Measurements from ENCODE around the gene UBE2L3.
"Not testable (repeated sequence)": the region's sequence is repeated elsewhere in the genome, so short reads cannot be mapped to it uniquely, and the experiment has no call there.

The UBE2L3 gene

DNA sequence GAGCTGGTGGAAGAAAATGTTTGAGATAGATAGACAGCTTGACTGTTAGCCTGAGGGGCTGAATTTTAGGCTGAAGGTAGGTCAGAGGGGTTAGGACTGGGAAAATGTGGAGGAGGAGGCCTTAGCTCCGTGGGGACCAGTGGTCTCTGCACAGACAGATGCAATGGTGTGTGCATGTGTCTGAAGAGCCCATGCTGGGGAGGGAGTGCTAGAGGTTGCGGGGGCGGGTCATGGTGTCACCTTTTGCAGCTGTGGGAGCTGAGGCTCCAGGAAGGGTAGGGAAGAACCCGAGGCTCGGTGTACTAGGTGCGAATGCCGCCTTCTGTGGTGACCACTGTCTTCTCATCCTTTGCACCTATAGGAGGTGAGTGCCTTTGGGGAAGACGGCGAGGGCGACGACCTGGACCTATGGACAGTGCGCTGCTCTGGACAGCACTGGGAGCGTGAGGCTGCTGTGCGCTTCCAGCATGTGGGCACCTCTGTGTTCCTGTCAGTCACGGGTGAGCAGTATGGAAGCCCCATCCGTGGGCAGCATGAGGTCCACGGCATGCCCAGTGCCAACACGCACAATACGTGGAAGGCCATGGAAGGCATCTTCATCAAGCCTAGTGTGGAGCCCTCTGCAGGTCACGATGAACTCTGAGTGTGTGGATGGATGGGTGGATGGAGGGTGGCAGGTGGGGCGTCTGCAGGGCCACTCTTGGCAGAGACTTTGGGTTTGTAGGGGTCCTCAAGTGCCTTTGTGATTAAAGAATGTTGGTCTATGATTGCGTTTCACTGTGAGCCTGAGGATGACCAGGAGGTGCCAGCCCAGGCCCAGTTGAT, 76.2 kb downstream of the UBE2L3 start:
- no peak for DNase-seq (ENCODE audit: low read depth in 2 of 2)
- H3K4me3 ChIP-seq (replicated peaks in 1 of 2; ENCODE audit: low read depth in 2 of 2, low read length in 2 of 2), result peak overlapping the region; percentile 86 to 88
- TF ChIP-seq CTCF (IDR thresholded peaks at IDR 0.05; ENCODE audit: low read depth, low read length), result no peak

DNA sequence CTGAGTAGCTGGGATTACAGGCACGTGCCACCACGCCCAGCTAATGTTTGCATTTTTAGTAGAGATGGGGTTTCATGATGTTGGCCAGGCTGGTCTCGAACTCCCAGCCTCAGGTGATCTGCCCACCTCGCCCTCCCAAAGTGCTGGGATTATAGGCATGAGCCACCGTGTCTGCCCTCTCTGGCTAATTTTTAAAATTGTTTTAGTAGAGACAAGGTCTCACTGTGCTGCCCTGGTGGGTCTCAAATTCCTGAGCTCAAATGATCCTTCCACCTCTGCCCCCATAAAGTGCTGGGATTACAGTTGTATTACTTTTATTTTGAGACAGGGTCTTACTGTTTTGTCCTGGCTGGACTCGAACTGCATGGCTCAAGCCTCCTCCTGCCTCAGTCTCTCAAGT, 78.0 kb downstream of the UBE2L3 start:
- H3K4me3 ChIP-seq (replicated peaks in 1 of 2; ENCODE audit: low read depth in 2 of 2, low read length in 2 of 2); DNase-seq (ENCODE audit: low read depth in 2 of 2): not testable (repeated sequence)

GRCh38 chr22:21646608-21647590, 79.4 kb downstream of the UBE2L3 start:
- no peak overlapping the region for H3K4me3 ChIP-seq (replicated peaks in 1 of 2; ENCODE audit: low read depth in 2 of 2, low read length in 2 of 2)
- TF ChIP-seq CTCF (IDR thresholded peaks at IDR 0.05; ENCODE audit: low read depth, low read length), result peak; percentile 87
- DNase-seq (ENCODE audit: low read depth in 2 of 2), result peak; percentile 87 to 88

DNA sequence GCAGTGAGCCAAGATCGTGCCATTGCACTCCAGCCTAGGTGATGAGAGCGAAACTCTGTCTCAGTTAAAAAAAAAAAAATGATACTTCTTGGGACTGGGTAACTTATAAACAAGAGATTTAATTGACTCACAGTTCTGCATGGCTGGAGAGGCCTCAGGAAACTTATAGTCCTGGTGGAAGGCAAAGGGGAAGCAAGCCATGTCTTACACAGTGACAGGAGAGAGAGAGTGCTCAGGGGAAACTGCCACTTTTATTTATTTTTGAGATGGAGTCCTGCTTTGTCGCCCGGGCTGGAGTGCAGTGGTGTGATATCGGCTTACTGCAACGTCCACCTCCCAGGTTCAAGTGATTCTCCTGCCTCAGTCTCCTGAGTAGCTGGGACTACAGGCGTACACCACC, 82.8 kb downstream of the UBE2L3 start:
- no peak for TF ChIP-seq CTCF (IDR thresholded peaks at IDR 0.05; ENCODE audit: low read depth, low read length)
- H3K4me3 ChIP-seq (replicated peaks in 1 of 2; ENCODE audit: low read depth in 2 of 2, low read length in 2 of 2), result no peak overlapping the region
- DNase-seq (ENCODE audit: low read depth in 2 of 2), result no peak

- TF ChIP-seq CTCF (IDR thresholded peaks at IDR 0.05; ENCODE audit: low read depth, low read length), result no peak
- peak overlapping the region in 1 of 2 donors; percentile 81 for H3K4me3 ChIP-seq (replicated peaks in 1 of 2; ENCODE audit: low read depth in 2 of 2, low read length in 2 of 2)
- no peak for DNase-seq (ENCODE audit: low read depth in 2 of 2)
Observed at GRCh38 chr22:21650823-21651520, 83.5 kb downstream of the UBE2L3 start.

DNA sequence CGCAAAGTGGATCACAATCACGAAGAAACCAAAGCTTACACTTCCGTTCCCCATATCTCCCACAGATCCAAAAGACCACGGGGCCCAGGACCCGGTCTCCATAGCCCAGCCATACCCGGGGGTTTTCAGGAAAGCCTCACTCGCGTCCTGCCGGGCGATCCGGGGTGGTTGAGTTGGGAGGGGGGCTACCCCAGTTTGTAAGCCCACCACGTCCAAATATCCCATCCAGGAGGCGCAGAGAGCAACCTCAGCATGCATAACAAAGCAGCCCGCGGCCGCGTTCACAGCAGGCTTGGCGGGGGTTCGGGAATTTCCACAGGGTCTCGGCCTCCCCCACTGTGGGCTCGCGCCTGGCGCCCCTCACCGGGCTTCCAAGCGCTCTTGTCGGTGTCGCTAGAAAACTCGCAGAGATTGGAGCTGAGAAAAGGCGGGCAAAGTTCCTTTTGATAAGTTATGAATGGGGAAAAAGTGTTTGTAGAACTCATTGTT, 84.1 kb downstream of the UBE2L3 start:
- DNase-seq (ENCODE audit: low read depth in 2 of 2), result no peak
- H3K4me3 ChIP-seq (replicated peaks in 1 of 2; ENCODE audit: low read depth in 2 of 2, low read length in 2 of 2), result peak overlapping the region; percentile 81
- TF ChIP-seq CTCF (IDR thresholded peaks at IDR 0.05; ENCODE audit: low read depth, low read length), result no peak

Measured in cardiac fibroblast (primary cell).